ENCODE results near the gene YRDC. TPM values are rescaled to one million over a fixed set of nuclear protein-coding genes. Genes with fewer than 3 reads are reported as not detected.

Gene YRDC
- total RNA-seq, 1 donor from 2014 or later, result 9.7 TPM

- Histone ChIP-seq H3K27ac (no peak overlapping the region), H3K36me3 (no peaks in the 10 kb centered on the region), H3K9me3 (no peaks in the 10 kb centered on the region), H3K27me3 (peaks cover 15% of the 10 kb centered on the region), H3K4me1 (no peaks in the 10 kb centered on the region), H3K4me3 (no peak overlapping the region)
- TF ChIP-seq CTCF (IDR thresholded peaks at IDR 0.05), result no peak
- no peak for DNase-seq (ENCODE audit: low spot score in 2 of 2)
- intact Hi-C loops (cut with DNase I), result no loop called here
Observed at GRCh38 chr1:37764414-37764825, 43.6 kb downstream of the YRDC start.

GRCh38 chr1:37763791-37764413 is 44.1 kb downstream of the YRDC start:
- no peak for DNase-seq (ENCODE audit: low spot score in 2 of 2)
- no peaks in the 10 kb centered on the region for H3K36me3 ChIP-seq
- peaks cover 15% of the 10 kb centered on the region for H3K27me3 ChIP-seq
- H3K9me3 ChIP-seq, result no peaks in the 10 kb centered on the region
- TF ChIP-seq CTCF (IDR thresholded peaks at IDR 0.05), result no peak
- no peak overlapping the region for H3K4me3 ChIP-seq
- H3K4me1 ChIP-seq, result no peaks in the 10 kb centered on the region
- intact Hi-C loops (cut with DNase I), result no loop called here
- no peak overlapping the region for H3K27ac ChIP-seq

DNA sequence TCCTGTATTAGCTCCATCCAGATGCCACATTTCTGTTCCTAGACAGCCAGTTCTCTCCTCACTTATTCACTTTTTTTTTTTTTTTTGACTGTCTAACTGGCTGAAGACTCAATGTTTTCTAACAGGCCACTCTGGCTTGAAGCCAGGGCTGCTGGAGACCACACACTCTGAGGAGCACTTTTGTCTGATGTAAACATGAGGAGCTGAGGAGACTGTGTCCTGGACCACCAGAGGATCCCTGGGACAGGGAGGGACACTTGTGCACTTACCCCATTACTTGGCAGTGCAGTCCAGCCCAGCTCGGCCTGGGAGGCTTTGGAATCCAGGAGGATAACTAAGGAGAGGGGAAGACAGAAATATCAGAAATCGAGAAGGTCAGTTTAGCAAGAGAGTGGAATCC is 45.5 kb downstream of the YRDC start:
- intact Hi-C loops (cut with DNase I), result no loop called here
- Histone ChIP-seq H3K4me3 (no peak overlapping the region), H3K27me3 (peaks cover 15% of the 10 kb centered on the region), H3K4me1 (no peaks in the 10 kb centered on the region), H3K9me3 (no peaks in the 10 kb centered on the region), H3K36me3 (no peaks in the 10 kb centered on the region), H3K27ac (no peak overlapping the region)
- DNase-seq (ENCODE audit: low spot score in 2 of 2), result no peak
- no peak for TF ChIP-seq CTCF (IDR thresholded peaks at IDR 0.05)

DNA sequence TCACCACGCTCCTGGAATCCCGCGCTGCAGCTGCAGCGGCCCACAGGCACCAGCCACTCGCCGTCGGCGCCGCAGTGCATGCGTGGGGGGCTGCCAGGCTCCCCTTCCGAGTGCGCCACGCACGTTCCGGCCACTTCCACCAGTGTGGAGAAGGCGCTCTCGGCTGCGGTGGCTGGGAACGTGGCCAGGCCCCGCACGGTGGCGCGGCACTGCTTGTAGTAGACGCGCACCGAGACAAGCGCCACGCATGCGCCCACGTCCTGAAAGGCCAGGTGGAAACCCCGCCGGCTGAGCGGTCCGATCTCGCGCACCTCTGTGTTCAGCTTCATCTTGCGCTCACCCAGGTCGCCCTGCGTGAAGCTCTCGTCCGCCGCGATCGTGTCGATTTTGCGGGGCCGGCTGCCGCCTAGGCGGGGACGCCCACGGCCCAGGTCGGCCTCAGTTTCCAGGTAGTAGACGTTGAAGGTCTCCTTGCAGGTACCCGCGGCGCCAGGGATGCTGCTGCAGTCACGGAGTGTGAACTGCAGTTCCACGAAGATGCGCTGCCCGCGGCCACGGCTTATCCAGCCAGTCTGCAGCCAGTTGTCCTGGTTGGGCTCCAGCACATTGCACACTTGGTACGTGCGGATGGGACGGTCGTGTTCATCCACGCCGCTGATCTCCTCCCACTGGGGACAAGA is 46.5 kb downstream of the YRDC start:
- Histone ChIP-seq H3K4me3 (no peak overlapping the region), H3K27me3 (peaks cover 15% of the 10 kb centered on the region), H3K9me3 (no peaks in the 10 kb centered on the region), H3K27ac (no peak overlapping the region), H3K4me1 (no peaks in the 10 kb centered on the region), H3K36me3 (no peaks in the 10 kb centered on the region)
- intact Hi-C loops (cut with DNase I), result no loop called here
- TF ChIP-seq CTCF (IDR thresholded peaks at IDR 0.05), result no peak
- no peak for DNase-seq (ENCODE audit: low spot score in 2 of 2)

DNA sequence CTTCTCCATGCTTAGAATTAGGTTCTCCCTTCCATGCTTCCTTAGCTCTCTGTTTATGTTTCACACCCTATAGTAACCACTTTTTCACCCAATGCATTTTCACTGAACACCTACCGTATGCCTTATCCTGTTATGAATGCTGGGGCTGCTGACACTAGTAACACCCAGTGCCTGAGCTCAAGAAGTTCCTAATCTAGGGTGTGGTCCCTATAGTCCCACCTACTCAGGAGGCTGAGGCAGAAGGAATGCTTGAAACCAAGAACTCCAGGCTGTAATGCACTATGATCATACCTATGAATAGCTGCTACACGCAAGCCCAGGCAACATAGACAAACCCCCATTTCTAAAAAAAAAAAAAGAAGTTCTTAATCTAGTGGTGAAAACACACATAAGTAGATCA is 48.6 kb downstream of the YRDC start:
- H3K27me3 ChIP-seq, result peaks cover under 1% of the 10 kb centered on the region

More for the DNA sequence above, 48.6 kb downstream of the YRDC start:
- intact Hi-C loops (cut with DNase I), result no loop called here
- no peaks in the 10 kb centered on the region for H3K9me3 ChIP-seq
- no peak for TF ChIP-seq CTCF (IDR thresholded peaks at IDR 0.05)
- H3K4me1 ChIP-seq, result no peaks in the 10 kb centered on the region
- no peak overlapping the region for H3K27ac ChIP-seq
- no peak for DNase-seq (ENCODE audit: low spot score in 2 of 2)
- H3K4me3 ChIP-seq, result no peak overlapping the region
- no peaks in the 10 kb centered on the region for H3K36me3 ChIP-seq
